Colonic mucosa (tissue), 4 donors: ENCODE measurements around the gene SYT2. TPM values are rescaled to one million over a fixed set of nuclear protein-coding genes. Genes with fewer than 3 reads are reported as not detected.

Source experiments
- DNase-seq: peaks from one replicate; pipeline ENCODE4 v3.0.0-alpha.2; 2020
- H3K27ac ChIP-seq: fragments of 200-600 bp; one replicate; pipeline ENCODE4 v1.8.0; 2021
- H3K27me3 ChIP-seq: fragments of 200-600 bp; one replicate; pipeline ENCODE4 v1.8.0; 2021
- H3K36me3 ChIP-seq: fragments of 200-600 bp; one replicate; pipeline ENCODE4 v1.8.0; 2021
- H3K4me1 ChIP-seq: fragments of 200-600 bp; one replicate; pipeline ENCODE4 v1.8.0; 2021; ENCODE audit warnings: mild to moderate bottlenecking
- H3K4me3 ChIP-seq: fragments of 200-600 bp; one replicate; pipeline ENCODE4 v1.8.0; 2021
- H3K9ac ChIP-seq, 2 donors: one replicate each; pipeline ENCODE4 v1.7.0; 2013; ENCODE audit warnings: control low read depth in 2 of 2, low read depth in 2 of 2, low read length in 2 of 2
- H3K9me3 ChIP-seq: fragments of 200-600 bp; one replicate; pipeline ENCODE4 v1.8.0; 2021
- intact Hi-C: fragments of 100-400 bp; cut with DNase I; formaldehyde crosslinking; loops from one replicate; pipeline ENCODE4 v1.14.1; 2022
- total RNA-seq, 2 donors: library from RNA; stranded (reverse); fragmentation: NEBNext Ultra II Directional in 1 of 2; extraction: Animal tissue kit (Norgen Biotek cat#: 25700) in 1 of 2; gene quantifications; one replicate each; pipeline ENCODE4 v1.2.1, GENCODE V29; 2021
- TF ChIP-seq, protein P1 (sequence below): fragments of 200-600 bp; IDR thresholded peaks from one replicate; pipeline ENCODE4 v1.8.0; 2022; ENCODE audit warnings: antibody characterized with exemption, mild to moderate bottlenecking
- donor health status: healthy.
- donor health status: DM: no; HTN: no; CAD: no.
- donor health status: DM: no; HTN: no; CAD: no.

Gene SYT2
- total RNA-seq, 2 donors from 2014 or later, result 0.15 to 0.19 TPM

DNA sequence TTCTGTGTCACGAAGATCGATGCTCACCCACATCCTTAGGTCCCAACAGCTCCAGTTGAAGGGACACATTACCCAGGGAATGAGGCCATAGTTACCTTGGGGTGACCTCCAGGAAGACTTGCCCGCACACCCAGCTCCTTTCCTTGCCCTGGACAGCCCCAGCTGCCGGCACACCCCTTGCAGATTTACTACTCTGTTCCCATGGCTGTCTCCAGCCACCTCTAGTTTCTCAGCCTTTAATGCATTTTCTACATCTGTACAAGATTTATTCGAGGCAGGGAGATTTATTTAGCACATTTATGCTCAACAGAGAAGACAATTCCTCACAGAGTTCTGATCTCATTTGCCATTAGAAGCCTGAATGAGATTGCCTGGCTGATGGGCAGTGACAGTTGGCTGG, 36.7 kb downstream of the SYT2 start:
- intact Hi-C loops, result no loop called here
- TF ChIP-seq, protein P1, sequence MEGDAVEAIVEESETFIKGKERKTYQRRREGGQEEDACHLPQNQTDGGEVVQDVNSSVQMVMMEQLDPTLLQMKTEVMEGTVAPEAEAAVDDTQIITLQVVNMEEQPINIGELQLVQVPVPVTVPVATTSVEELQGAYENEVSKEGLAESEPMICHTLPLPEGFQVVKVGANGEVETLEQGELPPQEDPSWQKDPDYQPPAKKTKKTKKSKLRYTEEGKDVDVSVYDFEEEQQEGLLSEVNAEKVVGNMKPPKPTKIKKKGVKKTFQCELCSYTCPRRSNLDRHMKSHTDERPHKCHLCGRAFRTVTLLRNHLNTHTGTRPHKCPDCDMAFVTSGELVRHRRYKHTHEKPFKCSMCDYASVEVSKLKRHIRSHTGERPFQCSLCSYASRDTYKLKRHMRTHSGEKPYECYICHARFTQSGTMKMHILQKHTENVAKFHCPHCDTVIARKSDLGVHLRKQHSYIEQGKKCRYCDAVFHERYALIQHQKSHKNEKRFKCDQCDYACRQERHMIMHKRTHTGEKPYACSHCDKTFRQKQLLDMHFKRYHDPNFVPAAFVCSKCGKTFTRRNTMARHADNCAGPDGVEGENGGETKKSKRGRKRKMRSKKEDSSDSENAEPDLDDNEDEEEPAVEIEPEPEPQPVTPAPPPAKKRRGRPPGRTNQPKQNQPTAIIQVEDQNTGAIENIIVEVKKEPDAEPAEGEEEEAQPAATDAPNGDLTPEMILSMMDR, result no peak
- no peak overlapping the region for H3K27ac ChIP-seq
- H3K9me3 ChIP-seq, result no peaks in the 10 kb centered on the region
- no peak for DNase-seq
- H3K36me3 ChIP-seq, result no peaks in the 10 kb centered on the region
- no peak overlapping the region for H3K4me3 ChIP-seq
- no peaks in the 10 kb centered on the region for H3K4me1 ChIP-seq
- H3K9ac ChIP-seq, result no peak overlapping the region
- H3K27me3 ChIP-seq, result no peaks in the 10 kb centered on the region

- H3K4me1 ChIP-seq, result no peaks in the 10 kb centered on the region
- intact Hi-C loops, result no loop called here
- H3K27me3 ChIP-seq, result no peaks in the 10 kb centered on the region
- H3K27ac ChIP-seq, result no peak overlapping the region
- TF ChIP-seq, protein P1, result no peak
- H3K36me3 ChIP-seq, result no peaks in the 10 kb centered on the region
- peak; percentile 23 for DNase-seq
- no peaks in the 10 kb centered on the region for H3K9me3 ChIP-seq
- no peak overlapping the region for H3K4me3 ChIP-seq
- H3K9ac ChIP-seq, result no peak overlapping the region
Measured at GRCh38 chr1:202671399-202671798, 38.9 kb downstream of the SYT2 start.

DNA sequence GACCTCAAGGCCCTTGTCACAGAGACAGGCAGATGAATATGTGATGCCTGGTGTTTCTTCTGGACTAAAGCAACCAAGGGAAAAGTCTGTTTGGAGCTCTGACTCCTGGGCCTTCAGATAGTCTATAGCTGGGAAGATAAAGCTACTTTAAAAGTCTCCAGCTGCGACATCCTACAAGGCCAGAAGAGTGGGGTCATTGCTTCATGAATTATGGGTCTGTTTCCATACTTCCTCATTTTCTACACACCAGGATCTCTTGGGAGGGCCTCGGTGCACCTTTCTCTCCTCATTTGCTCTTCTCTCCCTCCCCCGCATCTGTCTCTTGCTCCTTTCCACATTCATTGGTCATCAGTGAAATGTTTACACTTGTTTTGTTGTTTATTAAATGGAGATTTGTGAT, 44.8 kb downstream of the SYT2 start:
- Histone ChIP-seq H3K36me3 (no peaks in the 10 kb centered on the region), H3K9ac (no peak overlapping the region), H3K4me3 (no peak overlapping the region), H3K9me3 (no peaks in the 10 kb centered on the region), H3K27ac (no peak overlapping the region), H3K4me1 (no peaks in the 10 kb centered on the region), H3K27me3 (no peaks in the 10 kb centered on the region)
- intact Hi-C loops, result no loop called here
- DNase-seq, result no peak
- TF ChIP-seq, protein P1, result no peak

DNA sequence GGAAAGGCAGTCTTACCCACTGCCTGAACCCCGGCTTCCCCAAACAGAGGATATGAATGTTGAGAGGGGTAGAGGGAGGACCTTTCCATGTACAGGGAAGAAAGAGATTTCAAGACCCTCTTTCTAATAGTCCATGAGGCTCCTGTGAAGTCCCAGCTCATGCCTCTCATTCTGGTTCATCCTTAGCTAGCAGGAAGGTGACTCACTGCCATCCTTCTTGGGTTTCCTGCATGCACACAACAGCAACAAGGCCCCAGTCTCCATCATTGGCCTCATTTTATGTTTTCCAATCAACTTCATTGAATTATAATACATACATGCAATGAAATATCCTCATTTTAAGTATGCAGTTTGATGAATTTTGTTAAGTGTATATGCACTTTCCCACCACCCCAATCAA, 46.2 kb downstream of the SYT2 start:
- Histone ChIP-seq H3K27me3 (no peaks in the 10 kb centered on the region), H3K27ac (no peak overlapping the region), H3K4me1 (no peaks in the 10 kb centered on the region), H3K36me3 (no peaks in the 10 kb centered on the region), H3K9me3 (no peaks in the 10 kb centered on the region), H3K4me3 (no peak overlapping the region), H3K9ac (no peak overlapping the region)
- intact Hi-C loops, result no loop called here
- TF ChIP-seq, protein P1, result no peak
- DNase-seq, result no peak

- no peaks in the 10 kb centered on the region for H3K27me3 ChIP-seq
Measured at GRCh38 chr1:202663131-202663530, 47.1 kb downstream of the SYT2 start.

More at GRCh38 chr1:202663131-202663530, 47.1 kb downstream of the SYT2 start:
- DNase-seq, result no peak
- no peaks in the 10 kb centered on the region for H3K36me3 ChIP-seq
- no peaks in the 10 kb centered on the region for H3K4me1 ChIP-seq
- no peak overlapping the region for H3K9ac ChIP-seq
- intact Hi-C loops, result no loop called here
- H3K9me3 ChIP-seq, result no peaks in the 10 kb centered on the region
- no peak overlapping the region for H3K4me3 ChIP-seq
- no peak overlapping the region for H3K27ac ChIP-seq
- TF ChIP-seq, protein P1, result no peak
